Mesenchymal stem cell (in vitro differentiated cells and primary cell): ENCODE data around the gene KIT.

Source experiments
- DNase-seq: peaks from one replicate; pipeline ENCODE4 v3.0.0-alpha.2; 2013
- H2AFZ ChIP-seq: one replicate; pipeline ENCODE4 v1.6.1; 2013; ENCODE audit warnings: low read depth, mild to moderate bottlenecking, control low read depth, inconsistent platforms, low read length, moderate library complexity
- H2AK5ac ChIP-seq: 2 replicates; pipeline ENCODE4 v1.6.1; 2013; ENCODE audit warnings: low read length, moderate library complexity, mild to moderate bottlenecking, inconsistent platforms; ENCODE audit not compliant: severe bottlenecking
- H2BK120ac ChIP-seq: one replicate; pipeline ENCODE4 v1.6.1; 2013; ENCODE audit warnings: low read depth, mild to moderate bottlenecking, inconsistent platforms, low read length, moderate library complexity
- H2BK12ac ChIP-seq, 2 experiments: one replicate each; pipeline ENCODE4 v1.6.1; 2013; ENCODE audit warnings: inconsistent platforms in 2 of 2, low read length in 2 of 2, mild to moderate bottlenecking in 2 of 2, moderate library complexity in 2 of 2, control low read depth in 1 of 2
- H2BK15ac ChIP-seq: one replicate; pipeline ENCODE4 v1.6.1; 2013; ENCODE audit warnings: mild to moderate bottlenecking, low read depth, inconsistent platforms; ENCODE audit not compliant: poor library complexity, severe bottlenecking
- H2BK5ac ChIP-seq: 2 replicates; pipeline ENCODE4 v1.6.1; 2013; ENCODE audit warnings: low read depth, mild to moderate bottlenecking, low read length, control low read depth, inconsistent platforms; ENCODE audit not compliant: poor library complexity, severe bottlenecking
- H3K14ac ChIP-seq, 2 experiments: one replicate each; pipeline ENCODE4 v1.6.1; 2013; ENCODE audit warnings: inconsistent platforms in 2 of 2, low read length in 2 of 2, control low read depth in 1 of 2, mild to moderate bottlenecking in 1 of 2, moderate library complexity in 1 of 2
- H3K18ac ChIP-seq, 2 experiments: one replicate each; pipeline ENCODE4 v1.6.1; 2013; ENCODE audit warnings: inconsistent platforms in 2 of 2, low read length in 2 of 2, control low read depth in 1 of 2, low read depth in 1 of 2, mild to moderate bottlenecking in 1 of 2
- H3K23ac ChIP-seq, 2 experiments: one replicate each; pipeline ENCODE4 v1.6.1; 2013; ENCODE audit warnings: inconsistent platforms in 2 of 2, low read length in 2 of 2, mild to moderate bottlenecking in 2 of 2, moderate library complexity in 2 of 2, control low read depth in 1 of 2
- H3K27ac ChIP-seq: 2 replicates; pipeline ENCODE4 v1.5.1; 2013; ENCODE audit warnings: mild to moderate bottlenecking, moderate library complexity, low read length, control low read depth, inconsistent platforms; ENCODE audit not compliant: poor library complexity, severe bottlenecking
- H3K27me3 ChIP-seq, 2 experiments: 2 replicates each; pipeline versions ENCODE4 v1.6.1 to v1.7.0; 2013; ENCODE audit warnings: low read length in 2 of 2, mild to moderate bottlenecking in 2 of 2, moderate library complexity in 2 of 2, control low read depth in 1 of 2, inconsistent platforms in 1 of 2; ENCODE audit not compliant: control insufficient read depth in 1 of 2, insufficient read depth in 1 of 2
- H3K36me3 ChIP-seq, 2 experiments: 2 replicates each; pipeline versions ENCODE4 v1.6.1 to v1.7.0; 2013; ENCODE audit warnings: low read length in 2 of 2, control low read depth in 1 of 2, inconsistent platforms in 1 of 2, low read depth in 1 of 2, mild to moderate bottlenecking in 1 of 2; ENCODE audit not compliant: insufficient read depth in 2 of 2, control insufficient read depth in 1 of 2
- H3K4ac ChIP-seq, 2 experiments: one replicate each; pipeline ENCODE4 v1.6.1; 2013; ENCODE audit warnings: inconsistent platforms in 2 of 2, low read length in 2 of 2, mild to moderate bottlenecking in 2 of 2, moderate library complexity in 2 of 2, control low read depth in 1 of 2, low read depth in 1 of 2
- H3K4me1 ChIP-seq: 2 replicates; pipeline ENCODE4 v1.6.1; 2013; ENCODE audit warnings: low read depth, low read length, control low read depth; ENCODE audit not compliant: control insufficient read depth, insufficient read depth
- H3K4me2 ChIP-seq: 2 replicates; pipeline ENCODE4 v1.6.1; 2013; ENCODE audit warnings: low read length, mild to moderate bottlenecking, inconsistent platforms; ENCODE audit not compliant: poor library complexity, severe bottlenecking
- H3K4me3 ChIP-seq, 2 experiments: 2 replicates each; pipeline versions ENCODE4 v1.5.1 to v1.7.0; 2013; ENCODE audit warnings: low read length in 2 of 2, mild to moderate bottlenecking in 2 of 2, control low read depth in 1 of 2, low read depth in 1 of 2; ENCODE audit not compliant: insufficient read depth in 1 of 2
- H3K79me1 ChIP-seq: replicated peaks from 2 replicates; pipeline ENCODE4 v1.6.1; 2013; ENCODE audit warnings: mild to moderate bottlenecking, control low read depth, low read length, inconsistent platforms; ENCODE audit not compliant: poor library complexity, severe bottlenecking
- H3K9ac ChIP-seq: 2 replicates; pipeline ENCODE4 v1.7.0; 2013; ENCODE audit warnings: mild to moderate bottlenecking, low read length, moderate library complexity
- H3K9me3 ChIP-seq: 2 replicates; pipeline ENCODE4 v1.7.0; 2013; ENCODE audit warnings: mild to moderate bottlenecking, low read length; ENCODE audit not compliant: control insufficient read depth
- H4K8ac ChIP-seq: one replicate; pipeline ENCODE4 v1.6.1; 2013; ENCODE audit warnings: inconsistent platforms, mild to moderate bottlenecking, low read length, moderate library complexity
- H4K91ac ChIP-seq: one replicate; pipeline ENCODE4 v1.6.1; 2013; ENCODE audit warnings: mild to moderate bottlenecking, low read length, inconsistent platforms
- WGBS: methylation state at CpG from one replicate; pipeline ENCODE4 v1.1.7; 2013; ENCODE audit warnings: mixed read lengths; 5-methylcytosine and 5-hydroxymethylcytosine counted together

KIT gene

DNA sequence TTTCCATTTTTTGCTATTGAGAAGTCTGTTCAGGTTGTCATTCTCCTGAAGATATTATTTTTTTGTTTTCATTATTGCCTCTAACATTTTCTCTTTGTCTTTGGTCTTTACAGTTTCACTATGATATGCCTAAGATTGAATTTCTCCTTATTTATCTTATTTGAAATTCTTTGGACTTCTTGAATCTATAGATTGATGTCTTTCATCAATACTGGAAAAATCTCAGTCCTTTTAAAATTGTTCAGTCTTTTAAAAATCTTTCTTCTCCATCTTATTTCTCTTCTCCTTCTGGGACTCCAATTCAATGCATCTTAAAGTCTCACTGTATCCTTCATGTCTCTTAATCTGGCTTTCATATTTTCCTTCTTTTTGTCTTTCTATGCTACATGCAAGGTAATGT, 86.7 kb downstream of the KIT start:
- Histone ChIP-seq H2BK15ac (no peak overlapping the region), H3K79me1 (no peaks in the 10 kb centered on the region), H2BK120ac (no peak overlapping the region), H3K4me3 (no peak overlapping the region), H4K91ac (no peak overlapping the region), H3K36me3 (peaks cover 0 to 3% of the 10 kb centered on the region in 2 experiments), H3K27ac (no peak overlapping the region), H2AFZ (no peak overlapping the region), H3K9me3 (peaks cover 4% of the 10 kb centered on the region), H3K4me1 (no peaks in the 10 kb centered on the region), H3K27me3 (peaks cover 12 to 31% of the 10 kb centered on the region in 2 experiments), H3K18ac (no peak overlapping the region), H3K14ac (no peak overlapping the region), H3K23ac (no peak overlapping the region), H2AK5ac (no peak overlapping the region), H2BK5ac (no peak overlapping the region), H3K4me2 (no peak overlapping the region), H3K9ac (no peak overlapping the region), H3K4ac (no peak overlapping the region), H2BK12ac (no peak overlapping the region), H4K8ac (no peak overlapping the region)
- DNase-seq, result no peak

GRCh38 chr4:54745031-54745770, 87.4 kb downstream of the KIT start:
- no CpG with 5 or more reads among the region's 2 CpGs for WGBS

GRCh38 chr4:54746218-54746617, 88.5 kb downstream of the KIT start:
- Histone ChIP-seq H2AK5ac (no peak overlapping the region), H3K4ac (no peak overlapping the region), H3K9me3 (peaks cover 4% of the 10 kb centered on the region), H2BK12ac (no peak overlapping the region), H3K4me1 (no peaks in the 10 kb centered on the region), H4K91ac (no peak overlapping the region), H3K4me2 (no peak overlapping the region), H3K18ac (no peak overlapping the region), H3K27me3 (peaks cover 12 to 34% of the 10 kb centered on the region in 2 experiments), H3K14ac (no peak overlapping the region), H4K8ac (no peak overlapping the region), H2BK5ac (no peak overlapping the region), H2BK120ac (no peak overlapping the region), H2AFZ (no peak overlapping the region), H2BK15ac (no peak overlapping the region), H3K4me3 (no peak overlapping the region), H3K79me1 (no peaks in the 10 kb centered on the region), H3K36me3 (no peaks in the 10 kb centered on the region), H3K9ac (no peak overlapping the region), H3K27ac (no peak overlapping the region), H3K23ac (no peak overlapping the region)
- DNase-seq, result peak; percentile 39
- 91% methylated on average over 2 of the region's 2 CpGs for WGBS

More at GRCh38 chr4:54745031-54745770, 87.4 kb downstream of the KIT start:
- Histone ChIP-seq H2BK12ac (no peak overlapping the region), H3K4ac (no peak overlapping the region), H4K8ac (no peak overlapping the region), H4K91ac (no peak overlapping the region), H3K14ac (no peak overlapping the region), H3K27ac (no peak overlapping the region), H2AK5ac (no peak overlapping the region), H3K79me1 (no peaks in the 10 kb centered on the region), H3K36me3 (no peaks in the 10 kb centered on the region), H2BK5ac (no peak overlapping the region), H3K4me3 (no peak overlapping the region), H3K4me2 (no peak overlapping the region), H3K18ac (no peak overlapping the region), H3K9me3 (peaks cover 4% of the 10 kb centered on the region), H2BK15ac (no peak overlapping the region), H3K23ac (no peak overlapping the region), H2BK120ac (no peak overlapping the region), H3K4me1 (no peaks in the 10 kb centered on the region), H3K9ac (no peak overlapping the region), H2AFZ (no peak overlapping the region), H3K27me3 (peaks cover 12 to 35% of the 10 kb centered on the region in 2 experiments)
- DNase-seq, result no peak

DNA sequence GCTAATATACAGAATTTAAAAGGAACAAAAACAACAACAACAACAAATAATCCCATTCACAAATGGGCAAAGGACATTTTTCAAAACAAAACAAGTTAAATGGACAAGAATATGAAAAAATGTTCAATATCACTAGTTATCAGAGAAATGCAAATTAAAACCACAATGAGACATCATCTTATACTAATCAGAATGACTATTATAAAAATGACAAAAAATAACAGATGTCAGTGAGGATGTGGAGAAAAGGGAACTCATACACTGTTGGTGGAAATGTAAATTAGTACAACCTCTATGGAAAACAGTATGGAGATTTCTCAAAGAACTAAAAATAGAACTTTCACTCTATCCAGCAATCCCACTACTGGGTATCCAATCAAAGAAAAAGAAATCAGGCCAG, 92.6 kb downstream of the KIT start:
- H3K23ac ChIP-seq, result no peak overlapping the region
- no peak overlapping the region for H2AFZ ChIP-seq
- peaks cover 23 to 36% of the 10 kb centered on the region in 2 experiments for H3K27me3 ChIP-seq
- H3K9ac ChIP-seq, result no peak overlapping the region
- H3K4me3 ChIP-seq, result no peak overlapping the region
- H3K36me3 ChIP-seq, result no peaks in the 10 kb centered on the region
- no peak overlapping the region for H3K4ac ChIP-seq
- no peak overlapping the region for H2BK12ac ChIP-seq
- no peak overlapping the region for H3K14ac ChIP-seq
- H3K4me1 ChIP-seq, result no peaks in the 10 kb centered on the region
- H2BK5ac ChIP-seq, result no peak overlapping the region
- peaks cover 4% of the 10 kb centered on the region for H3K9me3 ChIP-seq
- H2BK120ac ChIP-seq, result no peak overlapping the region
- no peak overlapping the region for H2AK5ac ChIP-seq
- no peaks in the 10 kb centered on the region for H3K79me1 ChIP-seq
- no peak overlapping the region for H4K8ac ChIP-seq
- no peak overlapping the region for H4K91ac ChIP-seq
- no peak overlapping the region for H2BK15ac ChIP-seq
- H3K27ac ChIP-seq, result no peak overlapping the region
- no peak overlapping the region for H3K4me2 ChIP-seq
- DNase-seq, result no peak
- H3K18ac ChIP-seq, result no peak overlapping the region
